HFFc6 (cell line): ENCODE measurements around the gene NEAT1. TPM values are rescaled to one million over a fixed set of nuclear protein-coding genes. Genes with fewer than 3 reads are reported as not detected.

Source experiments
- DNase-seq: peaks from one replicate; pipeline ENCODE4 v3.0.0-alpha.2; 2018
- H3K27ac Mint-ChIP-seq: 2 replicates; pipeline ENCODE4 v1.8.0; 2020; ENCODE audit warnings: mild to moderate bottlenecking, mixed read lengths
- H3K27me3 Mint-ChIP-seq: 2 replicates; pipeline ENCODE4 v1.8.0; 2021; ENCODE audit warnings: mild to moderate bottlenecking, moderate library complexity, mixed read lengths; ENCODE audit not compliant: insufficient read depth
- H3K36me3 Mint-ChIP-seq: 2 replicates; pipeline ENCODE4 v1.8.0; 2021; ENCODE audit warnings: low read depth, mixed read lengths
- H3K4me1 Mint-ChIP-seq: 2 replicates; pipeline ENCODE4 v1.8.0; 2020; ENCODE audit warnings: low read depth, mixed read lengths
- H3K4me3 Mint-ChIP-seq: 2 replicates; pipeline ENCODE4 v1.8.0; 2020; ENCODE audit warnings: mild to moderate bottlenecking, moderate library complexity, mixed read lengths
- H3K9me3 Mint-ChIP-seq: 2 replicates; pipeline ENCODE4 v1.8.0; 2020; ENCODE audit warnings: mild to moderate bottlenecking, mixed read lengths
- CTCF ChIP-seq: fragments of 200-600 bp; sonication (generic); IDR thresholded peaks from 2 replicates; pipeline ENCODE4 v1.5.0; 2021; ENCODE audit warnings: antibody characterized with exemption, mild to moderate bottlenecking
- total RNA-seq, 6 experiments: library from RNA; stranded (reverse); fragmentation: NEBNext Ultra II Directional; extraction: Animal tissue kit (Norgen Biotek cat#: 25700); gene quantifications; 2 replicates in 1 of 6; 3 replicates in 5 of 6; pipeline ENCODE4 v1.2.3, GENCODE V29; 2021

NEAT1 gene
- total RNA-seq, 6 experiments from 2014 or later = 185 to 250 (median 213) TPM

- no peak for TF ChIP-seq CTCF
- peaks cover 3% of the 10 kb centered on the region; the same call in 1 of the 2 replicates for H3K27me3 Mint-ChIP-seq
- H3K9me3 Mint-ChIP-seq = no peaks in the 10 kb centered on the region
- no peaks in the 10 kb centered on the region; the same call in 1 of the 2 replicates for H3K36me3 Mint-ChIP-seq
- peaks cover 75% of the 10 kb centered on the region for H3K4me1 Mint-ChIP-seq
- H3K27ac Mint-ChIP-seq = peak within 1 kb of the TSS; percentile 97
- H3K4me3 Mint-ChIP-seq = peak within 1 kb of the TSS; percentile 93
- DNase-seq = peak; percentile 64
Measured at GRCh38 chr11:65386307-65387140, 36.1 kb upstream of the NEAT1 start, which contains the start of gene FRMD8. Gene FRMD8, plus strand, starts transcription at chr11:65386637. Its CDS starts 400 bp downstream, at chr11:65387037.

- Mint-ChIP-seq H3K36me3 (peaks cover 5% of the 10 kb centered on the region; the same call in 1 of the 2 replicates), H3K27me3 (peaks cover 5% of the 10 kb centered on the region; the same call in 1 of the 2 replicates), H3K4me1 (peaks cover 62% of the 10 kb centered on the region), H3K27ac (peak overlapping the region; percentile 49), H3K4me3 (peak overlapping the region; percentile 93), H3K9me3 (no peaks in the 10 kb centered on the region)
- no peak for DNase-seq
- TF ChIP-seq CTCF = no peak
Measured at GRCh38 chr11:65388731-65389130, 33.9 kb upstream of the NEAT1 start.

GRCh38 chr11:65389294-65389980 lies 33.2 kb upstream of the NEAT1 start:
- Mint-ChIP-seq H3K36me3 (peaks cover 5% of the 10 kb centered on the region; the same call in 1 of the 2 replicates), H3K4me3 (peak overlapping the region; percentile 66), H3K27ac (peak overlapping the region; percentile 86), H3K4me1 (peaks cover 55% of the 10 kb centered on the region), H3K9me3 (no peaks in the 10 kb centered on the region), H3K27me3 (peaks cover 5% of the 10 kb centered on the region; the same call in 1 of the 2 replicates)
- no peak for DNase-seq
- no peak for TF ChIP-seq CTCF

- peaks cover 47% of the 10 kb centered on the region for H3K4me1 Mint-ChIP-seq
- TF ChIP-seq CTCF = no peak
- no peaks in the 10 kb centered on the region for H3K9me3 Mint-ChIP-seq
- H3K36me3 Mint-ChIP-seq = peaks cover 5% of the 10 kb centered on the region; the same call in 1 of the 2 replicates
- H3K27me3 Mint-ChIP-seq = peaks cover 5% of the 10 kb centered on the region; the same call in 1 of the 2 replicates
- no peak for DNase-seq
- peak overlapping the region; percentile 66 for H3K4me3 Mint-ChIP-seq
- peak overlapping the region; percentile 86 for H3K27ac Mint-ChIP-seq
Measured at GRCh38 chr11:65390099-65390941, 32.3 kb upstream of the NEAT1 start.

GRCh38 chr11:65390996-65391395 lies 31.6 kb upstream of the NEAT1 start:
- peak; percentile 30 for DNase-seq
- Mint-ChIP-seq H3K4me3 (peak overlapping the region; percentile 66), H3K9me3 (no peaks in the 10 kb centered on the region), H3K27me3 (peaks cover 5% of the 10 kb centered on the region; the same call in 1 of the 2 replicates), H3K27ac (peak overlapping the region; percentile 86), H3K36me3 (peaks cover 5% of the 10 kb centered on the region; the same call in 1 of the 2 replicates), H3K4me1 (peaks cover 43% of the 10 kb centered on the region)
- TF ChIP-seq CTCF = peak; percentile 51
